NOMO-1 (cell line): ENCODE data around the gene PGGT1B.
A peak's percentile ranks its signal among the peaks of the same experiment; 100 is the strongest.
"Not testable (repeated sequence)": the region's sequence is repeated elsewhere in the genome, so short reads cannot be mapped to it uniquely, and the experiment has no call there.

Experiments used
- DNase-seq, 2 experiments: peaks; one replicate each; lab custom pipeline; 2025; ENCODE audit not compliant: unreplicated experiment in 2 of 2; lab: John Stamatoyannopoulos, UW

PGGT1B gene

DNA sequence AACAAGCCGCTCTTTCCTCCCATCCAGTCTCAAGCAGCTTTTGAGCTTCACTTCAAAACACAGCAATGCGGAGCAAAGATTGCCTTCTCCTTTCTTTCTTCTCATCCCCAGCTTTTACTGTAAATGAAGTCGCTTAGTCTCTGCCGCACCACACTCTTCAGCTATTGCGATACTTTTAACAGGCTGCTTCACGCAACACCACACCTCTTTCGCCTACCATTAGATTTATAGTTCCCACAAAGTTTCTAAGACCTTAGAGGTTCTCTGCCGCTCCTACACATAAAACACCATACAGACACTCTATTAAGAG lies 711 bp downstream of the PGGT1B start:
- peak; percentile 76 to 82 for DNase-seq

DNA sequence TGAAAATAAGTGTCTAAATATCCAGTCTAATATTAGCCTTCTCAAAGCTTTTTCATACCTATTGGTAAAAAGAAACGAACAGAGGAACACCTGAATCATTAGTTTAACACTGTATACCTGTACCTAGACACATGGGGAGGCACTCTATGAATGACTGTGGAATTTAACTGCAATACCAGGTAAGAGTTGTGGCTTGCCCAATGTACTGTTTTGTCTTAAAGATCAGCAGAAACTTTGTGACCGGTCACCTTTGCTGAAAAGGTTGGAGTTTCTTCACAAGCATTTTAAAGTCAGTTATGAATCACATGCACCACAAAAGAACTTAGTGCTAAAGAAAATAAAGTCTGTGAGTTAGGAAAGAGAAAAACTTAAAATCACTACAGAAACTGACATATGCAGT lies 2.4 kb downstream of the PGGT1B start:
- no peak for DNase-seq

DNA sequence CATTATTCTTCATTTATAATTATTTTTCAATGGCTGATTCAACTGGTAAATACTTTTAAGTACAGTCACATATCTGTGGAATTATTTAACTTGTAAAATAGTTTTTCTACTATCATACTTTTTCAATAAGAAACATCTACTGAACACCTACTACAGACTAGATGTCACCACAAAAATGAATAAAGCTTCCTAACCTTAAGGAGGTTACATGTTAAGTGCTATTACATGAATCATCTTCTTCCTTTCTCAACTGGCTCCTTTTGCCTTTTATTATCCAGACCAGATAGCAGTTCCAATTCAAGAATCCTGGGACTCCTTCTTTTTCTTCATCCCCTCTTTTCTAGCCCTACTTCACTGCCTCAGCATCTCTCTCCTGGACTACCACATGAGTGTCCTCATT lies 4.7 kb downstream of the PGGT1B start:
- no peak for DNase-seq

DNA sequence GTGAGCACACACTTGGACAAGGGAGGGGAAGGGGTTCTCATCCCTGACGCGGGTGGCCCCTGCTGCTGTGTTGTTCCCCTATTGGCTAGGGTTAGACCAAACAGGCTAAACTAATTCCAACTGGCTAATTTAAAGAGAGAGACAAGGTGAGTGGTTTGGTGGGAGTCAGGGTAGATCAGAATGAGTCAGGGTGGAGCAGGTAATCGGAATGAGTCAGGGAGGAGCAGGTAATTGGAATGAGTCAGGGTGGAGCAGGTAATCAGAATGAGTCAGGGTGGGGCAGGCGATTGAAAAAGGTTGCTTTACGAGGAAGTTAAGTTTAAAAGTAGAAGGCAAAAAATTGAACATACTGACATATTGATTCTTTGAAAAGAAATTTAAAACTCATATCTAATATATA lies 13.3 kb downstream of the PGGT1B start:
- not testable (repeated sequence) for DNase-seq

DNA sequence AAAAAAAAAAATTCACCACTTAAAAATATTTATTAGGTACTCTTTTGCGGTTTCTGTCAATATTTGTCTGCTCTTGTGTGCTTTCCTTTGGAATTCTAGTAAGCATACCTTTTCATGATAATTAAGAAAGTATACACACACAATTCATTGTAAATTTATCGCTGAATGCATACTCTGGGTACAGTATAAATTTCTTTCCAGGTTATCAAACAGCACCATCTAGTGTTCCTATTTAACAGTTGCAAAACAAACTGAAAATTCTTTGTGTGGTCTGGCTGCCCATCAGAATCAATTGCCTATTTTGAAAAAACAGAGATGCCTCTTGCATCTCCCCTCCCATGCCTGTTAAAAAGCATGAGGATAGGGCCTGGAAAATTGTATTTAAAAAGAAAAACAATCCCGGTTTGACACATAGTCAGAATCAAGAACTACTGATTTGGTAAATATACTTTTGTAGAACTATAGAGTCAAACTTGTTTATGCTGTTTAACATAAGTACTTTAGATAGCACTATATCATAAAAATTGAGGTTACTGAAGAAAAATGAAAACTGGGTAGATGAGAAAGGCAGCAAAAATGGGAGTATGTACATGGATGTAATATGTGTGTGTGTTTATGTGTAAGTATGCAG lies 16.2 kb downstream of the PGGT1B start:
- DNase-seq: peak in 1 of 2 experiments; percentile 56

DNA sequence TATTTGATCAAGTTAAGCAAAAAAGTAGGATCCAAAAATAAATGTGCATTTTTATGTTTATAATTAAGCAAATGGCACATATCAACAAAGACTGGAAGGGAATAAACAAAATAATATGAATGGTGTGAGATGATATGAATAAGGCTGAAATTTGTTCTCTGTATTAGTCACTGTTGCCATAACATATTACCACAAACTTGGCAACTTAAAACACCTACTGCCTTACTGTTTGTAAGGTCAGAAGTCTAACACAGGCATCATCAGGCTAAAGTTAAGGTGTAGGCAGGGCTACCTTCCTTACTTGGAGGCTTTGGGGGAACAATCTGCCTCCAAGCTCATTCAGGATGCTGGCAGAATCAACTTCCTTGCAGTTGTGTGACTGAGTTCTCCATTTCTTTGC lies 19.3 kb downstream of the PGGT1B start:
- DNase-seq: no peak

DNA sequence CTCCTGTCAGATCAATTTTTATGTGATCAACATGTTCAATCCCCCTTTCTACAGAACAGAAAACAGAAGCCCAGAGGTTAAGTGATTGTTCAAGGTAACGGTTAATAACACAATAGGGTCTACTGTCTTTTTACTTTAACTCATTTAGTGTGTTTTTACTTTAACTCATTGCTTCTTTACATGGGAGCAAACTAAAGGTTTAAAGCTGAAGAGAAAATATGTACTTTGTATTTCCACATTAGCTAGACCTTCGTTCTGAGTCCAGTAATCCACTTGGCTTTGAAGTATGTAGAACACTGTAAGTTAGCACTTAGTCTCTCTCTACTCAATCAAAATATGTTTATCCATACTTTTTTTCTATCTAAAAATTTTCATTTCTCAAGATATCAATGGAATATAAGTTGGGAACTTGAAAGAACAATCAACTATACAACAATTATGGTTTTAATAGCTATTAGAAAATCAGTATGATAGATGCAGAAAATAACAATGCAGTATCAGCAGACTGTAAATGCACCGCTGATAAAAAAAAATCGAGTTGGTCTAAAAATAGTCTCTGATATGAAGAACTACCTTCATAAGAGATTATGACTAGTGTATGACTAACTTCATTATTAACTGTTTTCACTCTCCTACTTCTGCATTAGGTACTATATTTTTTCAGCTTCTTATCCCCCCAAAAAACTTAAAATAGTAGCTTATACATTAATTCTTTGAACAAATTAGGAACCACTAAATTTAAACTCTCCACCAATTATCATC lies 20.6 kb downstream of the PGGT1B start:
- no peak for DNase-seq

DNA sequence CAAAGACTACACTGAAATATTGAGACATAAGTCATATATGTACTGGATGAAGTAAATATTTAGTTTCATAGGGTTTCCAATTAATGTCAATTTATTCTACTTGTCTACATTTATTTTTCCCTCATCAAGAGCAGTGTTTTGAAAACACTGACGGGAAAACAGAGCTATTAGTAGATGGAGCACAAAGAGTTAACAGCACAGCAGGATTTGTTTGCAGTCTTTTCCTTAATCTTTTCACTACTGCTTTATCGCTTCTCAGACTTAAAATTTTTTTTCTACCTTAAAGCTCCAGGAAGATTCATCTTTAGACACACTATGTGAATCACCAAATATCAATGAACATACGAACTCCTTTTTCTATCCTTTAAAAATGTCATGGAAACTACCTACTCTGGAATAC lies 25.6 kb downstream of the PGGT1B start:
- DNase-seq: no peak

DNA sequence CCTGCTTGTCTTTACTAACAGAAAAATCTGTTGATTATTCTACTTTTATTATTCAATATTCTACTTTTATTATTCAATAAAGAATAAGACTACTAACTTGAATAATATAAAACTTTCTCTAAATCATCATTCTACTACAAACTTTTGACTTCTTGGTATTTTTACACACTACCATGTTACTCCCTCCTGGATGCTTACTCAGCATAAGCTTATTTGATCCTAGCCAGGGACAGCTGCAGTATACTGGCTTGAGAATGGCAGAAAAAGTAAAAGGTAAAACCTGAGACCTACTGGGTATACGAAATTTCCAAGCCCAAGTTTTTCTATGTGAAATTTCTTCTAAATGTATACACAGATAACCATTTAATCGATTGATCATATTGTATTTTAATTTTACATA lies 26.1 kb downstream of the PGGT1B start:
- no peak for DNase-seq

DNA sequence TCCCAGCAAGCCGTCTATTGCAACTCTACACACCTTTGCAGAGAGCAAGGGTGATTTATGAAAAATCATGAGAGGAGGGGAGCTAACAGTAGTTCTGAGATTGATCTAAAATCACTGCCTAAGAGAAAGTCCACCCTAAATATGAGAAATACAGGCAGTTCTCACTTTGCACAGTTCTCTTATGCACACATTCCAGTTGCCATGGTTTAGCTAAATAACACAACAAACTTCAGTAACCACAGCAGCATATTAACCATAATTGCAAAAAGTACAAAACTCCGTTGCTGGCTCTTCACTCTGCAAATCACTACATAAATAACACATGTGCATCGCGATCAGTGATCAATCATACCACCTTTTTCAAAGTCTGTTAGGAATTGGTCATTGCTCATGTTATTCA lies 31.1 kb downstream of the PGGT1B start:
- no peak for DNase-seq

DNA sequence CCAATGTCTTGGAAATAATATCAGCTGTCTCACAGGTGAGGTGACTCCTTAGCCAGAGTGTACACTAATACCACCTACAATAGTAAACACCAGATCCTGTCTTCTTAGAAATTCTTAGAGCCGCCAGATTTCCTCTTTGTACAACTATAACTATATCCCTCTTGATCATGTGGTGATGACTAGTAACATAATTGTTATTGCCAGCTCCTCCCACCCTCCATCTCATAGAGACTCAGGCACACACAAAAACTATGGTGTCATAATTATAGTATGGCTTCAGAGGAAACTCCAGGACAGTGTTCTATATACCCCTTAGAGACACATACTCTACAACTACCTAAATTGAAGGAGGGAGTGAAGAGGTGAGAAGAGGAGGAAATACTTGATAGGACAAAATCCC lies 33.1 kb downstream of the PGGT1B start:
- no peak for DNase-seq

DNA sequence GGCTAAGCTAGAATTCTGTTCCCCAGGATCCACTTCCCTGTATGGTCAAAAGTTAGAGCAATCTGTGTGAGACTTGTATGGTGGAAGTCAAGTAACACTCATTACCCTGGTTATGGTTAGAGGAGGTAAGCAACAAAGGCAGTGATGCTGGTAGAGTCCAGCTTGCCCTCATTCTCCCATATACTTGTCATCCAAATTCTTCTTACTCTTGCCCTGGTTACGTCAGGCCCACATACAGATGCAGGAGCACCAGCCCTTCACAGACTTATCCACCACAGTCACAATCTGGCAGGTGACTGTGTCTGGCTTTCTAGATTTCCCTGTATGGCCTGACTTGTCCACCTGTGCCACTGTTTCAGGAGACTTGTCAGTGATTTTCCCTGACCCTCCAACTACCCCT lies 35.4 kb downstream of the PGGT1B start:
- no peak for DNase-seq

DNA sequence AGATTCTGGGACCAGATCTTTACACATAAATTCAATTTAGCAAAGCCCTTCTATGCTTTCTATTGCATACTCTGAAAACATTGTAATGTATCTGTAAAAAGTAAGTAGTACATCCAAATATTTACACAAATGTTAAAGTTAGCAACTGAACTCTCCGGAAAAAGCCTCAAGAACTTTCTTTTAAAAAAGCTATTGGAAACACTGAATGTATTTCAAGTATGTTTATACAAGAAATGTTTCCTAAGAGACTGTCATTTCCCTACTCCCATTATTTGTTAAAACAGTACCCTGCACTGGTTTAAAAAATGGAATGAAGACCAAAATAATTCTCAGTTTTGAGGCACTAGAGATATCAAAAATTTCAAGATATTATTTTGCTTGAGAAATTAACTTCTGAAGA lies 48.1 kb downstream of the PGGT1B start:
- DNase-seq: no peak

DNA sequence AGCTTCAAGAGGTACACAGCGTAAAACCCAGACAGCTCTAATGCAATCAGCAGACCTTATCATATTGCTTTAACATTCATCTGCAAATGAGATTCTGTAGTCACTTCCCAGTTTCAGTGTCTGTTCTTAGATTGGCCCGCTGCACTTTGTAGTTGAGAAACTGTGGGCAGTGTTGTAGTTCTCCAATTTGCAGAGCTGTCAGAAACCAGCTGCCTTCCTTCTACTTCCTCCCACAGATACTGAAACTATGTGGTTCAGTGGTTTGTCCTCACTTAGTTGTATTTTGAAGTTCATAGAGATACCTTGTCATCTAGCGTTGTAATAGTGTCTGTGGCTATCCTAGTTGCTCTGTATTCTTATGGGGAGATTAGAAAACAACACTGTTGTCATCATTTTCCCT lies 53.4 kb downstream of the PGGT1B start:
- DNase-seq: peak; percentile 91 to 98

DNA sequence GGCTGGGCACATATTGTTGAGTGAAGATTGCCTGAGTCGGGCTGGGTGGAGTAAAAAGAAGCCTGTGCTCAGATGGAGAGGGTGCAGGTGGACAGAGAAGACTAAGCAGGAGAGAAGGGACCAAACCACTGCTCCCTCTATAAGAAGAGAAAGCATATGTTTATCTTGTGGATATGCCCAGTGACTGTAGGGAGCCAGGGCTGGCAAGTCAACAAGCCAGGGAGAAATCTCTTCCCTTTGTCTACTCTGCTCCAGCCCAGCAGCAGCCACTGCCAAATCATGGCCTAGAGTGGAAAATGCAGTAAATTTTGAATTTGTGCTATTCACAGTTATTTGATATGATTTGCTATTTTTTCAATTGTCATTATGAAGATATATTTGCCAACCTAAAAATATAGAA lies 59.7 kb downstream of the PGGT1B start:
- DNase-seq: no peak

DNA sequence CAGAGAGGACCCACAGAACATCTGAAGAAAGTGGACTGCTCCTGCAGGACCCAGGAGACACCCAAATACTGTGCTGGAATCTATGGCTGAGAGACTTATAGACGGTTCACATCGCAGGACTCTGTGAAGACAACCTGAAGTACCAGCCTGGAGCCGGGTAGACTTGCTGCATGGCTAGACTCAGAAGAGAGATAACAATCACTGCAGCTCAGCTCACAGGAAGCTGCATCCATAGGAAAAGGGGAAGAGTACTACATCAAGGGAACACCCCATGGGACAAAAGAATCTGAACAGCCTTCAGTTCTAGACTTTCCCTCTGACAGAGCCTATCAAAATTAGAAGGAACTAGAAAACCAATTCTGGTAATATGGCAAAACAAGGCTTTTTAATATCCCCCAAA lies 66.5 kb downstream of the PGGT1B start:
- no peak for DNase-seq

DNA sequence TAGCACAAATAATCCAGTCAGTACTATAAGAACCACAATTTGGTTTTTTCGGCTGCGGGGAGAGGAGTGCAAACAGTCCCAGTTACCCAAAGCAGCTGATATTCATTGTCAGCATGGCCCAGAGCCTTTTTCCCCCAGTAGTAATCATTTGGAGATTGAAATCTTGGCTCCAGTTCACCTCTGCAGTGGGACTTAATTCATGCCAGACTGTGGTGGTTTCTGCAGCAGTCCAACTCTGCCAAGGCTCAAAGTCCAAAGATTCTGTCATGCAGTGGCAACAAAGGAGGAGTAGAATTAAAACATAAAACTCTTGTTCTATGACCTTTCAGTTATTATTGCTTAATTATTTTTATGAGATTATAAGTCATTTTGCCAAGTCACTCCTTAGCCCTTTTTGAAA lies 68.0 kb downstream of the PGGT1B start:
- DNase-seq: no peak

DNA sequence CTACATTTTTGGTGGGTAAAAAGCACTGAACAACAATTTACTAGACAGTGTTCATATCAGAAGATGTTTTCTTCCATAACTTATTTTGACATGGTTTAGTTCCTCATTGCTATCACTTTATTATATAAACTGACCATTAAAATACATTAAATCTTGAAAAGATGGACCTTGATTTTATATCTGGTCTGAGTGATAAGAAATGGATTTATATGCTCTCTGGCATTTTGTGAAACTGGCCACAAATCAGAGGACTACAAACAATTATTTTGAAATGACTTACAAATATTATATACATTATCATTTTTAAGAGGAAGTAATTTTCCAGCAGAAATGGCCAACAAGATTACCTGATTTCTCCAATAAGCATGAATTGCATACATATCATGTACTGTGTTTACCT lies 69.4 kb downstream of the PGGT1B start:
- DNase-seq: no peak

DNA sequence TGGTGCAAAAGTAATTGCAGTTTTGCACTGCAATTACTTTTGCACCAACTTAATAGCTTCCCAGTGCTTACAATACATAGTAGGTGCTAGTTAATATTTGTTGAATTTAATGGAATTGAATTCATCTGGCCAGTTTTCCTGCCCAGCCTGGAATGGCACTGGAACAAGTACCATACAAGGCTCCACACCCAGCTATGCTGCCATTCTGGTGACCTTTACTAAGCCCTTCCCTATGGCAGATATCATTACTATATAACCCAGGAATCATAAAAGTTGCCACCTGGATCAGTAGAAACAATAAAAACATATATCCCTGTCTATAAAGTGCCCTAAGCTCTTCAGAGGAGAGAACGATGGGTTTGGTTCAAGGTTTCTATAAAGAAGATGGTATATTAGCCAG lies 70.6 kb downstream of the PGGT1B start:
- no peak for DNase-seq

DNA sequence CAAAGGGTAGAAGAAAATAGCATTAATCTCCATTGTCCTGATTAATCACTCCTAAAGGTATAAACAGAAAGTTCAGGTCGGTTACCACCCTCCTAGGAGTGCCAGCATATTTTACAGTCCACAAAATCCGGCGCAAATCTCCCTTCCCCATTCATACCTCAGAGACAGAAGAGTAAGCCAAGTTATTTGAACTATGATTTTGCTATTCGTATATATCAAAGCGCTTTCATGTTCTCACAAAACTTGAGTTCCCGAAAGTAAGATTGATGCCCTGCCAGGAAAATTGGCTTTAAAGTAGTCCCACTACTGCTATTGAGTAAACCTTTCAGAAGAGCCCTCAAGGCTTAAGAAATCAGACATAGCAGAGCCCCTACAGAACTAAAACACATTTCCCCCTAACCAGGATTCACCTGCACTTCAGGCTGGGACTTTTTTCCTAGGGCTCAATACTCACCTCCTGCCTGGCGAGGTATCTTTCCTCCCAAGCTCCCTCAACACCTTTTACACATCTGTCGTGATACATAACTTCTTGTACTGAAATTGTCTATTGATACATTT lies 71.1 kb downstream of the PGGT1B start:
- DNase-seq: no peak

DNA sequence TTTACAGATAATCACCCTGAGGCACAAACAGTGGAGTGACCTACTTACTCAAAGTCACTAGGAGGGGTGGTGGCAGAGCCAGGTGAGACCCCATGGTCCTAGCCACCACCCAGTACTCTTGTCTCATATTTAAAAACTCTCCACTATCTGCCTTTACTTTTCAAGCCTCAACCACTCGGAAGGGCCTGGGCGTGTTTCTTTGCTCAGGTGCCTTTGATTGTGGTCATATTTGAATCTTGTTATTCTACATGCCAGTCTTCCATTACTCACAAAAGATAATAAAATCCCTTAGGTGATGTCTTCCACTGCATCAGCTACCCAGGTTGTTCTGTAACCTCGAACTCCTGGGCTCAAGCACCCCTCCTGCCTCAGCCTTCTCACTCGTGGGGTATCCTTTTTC lies 72.3 kb downstream of the PGGT1B start:
- no peak for DNase-seq

DNA sequence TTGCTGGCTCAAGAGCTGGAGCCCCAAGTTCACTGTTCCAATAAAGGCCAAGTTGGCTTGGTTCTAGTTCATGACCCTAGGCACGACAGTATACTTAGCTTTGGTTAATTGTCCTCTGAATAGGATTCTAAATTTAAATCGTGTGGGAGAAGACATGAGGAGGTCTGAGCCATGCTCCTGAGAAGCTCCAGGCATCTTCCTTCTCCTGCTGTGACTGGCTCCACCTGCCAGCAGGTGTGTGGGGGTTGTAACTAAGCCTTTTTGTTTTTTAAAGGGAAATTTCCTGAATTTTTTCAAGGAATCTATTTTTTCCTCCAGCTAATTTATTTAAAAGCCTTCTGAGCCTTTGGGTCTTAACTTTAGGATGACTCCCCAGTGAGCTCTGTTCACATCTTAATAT lies 72.8 kb downstream of the PGGT1B start:
- no peak for DNase-seq

DNA sequence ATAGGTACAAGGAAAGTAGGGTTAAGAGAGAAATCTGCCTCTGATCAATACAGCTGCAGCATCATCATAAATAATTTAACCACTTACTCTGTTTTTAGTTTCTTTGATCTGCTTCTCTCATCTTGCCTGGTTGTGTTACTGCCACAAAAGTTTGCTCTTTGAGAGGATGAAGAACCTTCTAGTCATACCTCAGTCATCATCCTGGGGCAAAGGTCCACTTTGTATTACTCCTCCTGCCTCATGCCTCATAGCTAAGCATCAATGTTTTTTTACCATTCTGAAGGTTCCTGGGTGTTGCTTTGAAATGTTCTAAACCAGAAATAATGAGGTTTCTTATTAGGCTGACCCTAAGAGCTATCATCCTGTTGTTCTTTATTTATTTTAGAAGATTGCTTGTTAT lies 75.9 kb downstream of the PGGT1B start:
- DNase-seq: no peak
